WTC11 (cell line): ENCODE data around the gene ABCC9. TPM values are rescaled to one million over a fixed set of nuclear protein-coding genes. Genes with fewer than 3 reads are reported as not detected.
"Not testable (repeated sequence)": the region's sequence is repeated elsewhere in the genome, so short reads cannot be mapped to it uniquely, and the experiment has no call there.

ENCODE experiments used
- ATAC-seq: fragments of 200-7000 bp; cut with Tn5 transposase; 2 replicates; pipeline ENCODE4 v1.10.0; 2021; ENCODE audit warnings: mild to moderate bottlenecking, moderate library complexity
- CTCF ChIA-PET: fragments of 300-600 bp; sonication (Branson Sonifier 250); formaldehyde crosslinking; loops from one replicate; lab custom pipeline; 2021; ENCODE audit warnings: antibody characterized with exemption; lab: Charles Lee
- POLR2A ChIA-PET: fragments of 350-600 bp; sonication (Branson Sonifier 250); formaldehyde crosslinking; loops from one replicate; lab custom pipeline; 2021; ENCODE audit warnings: antibody characterized with exemption; lab: Charles Lee
- DNase-seq: peaks from one replicate; pipeline ENCODE4 v3.0.0; 2021; ENCODE audit warnings: low spot score
- H3K27ac Mint-ChIP-seq: 2 replicates; pipeline ENCODE4 v1.8.0; 2021; ENCODE audit warnings: mixed read lengths
- H3K27me3 Mint-ChIP-seq: 2 replicates; pipeline ENCODE4 v1.8.0; 2021; ENCODE audit warnings: low read depth, mild to moderate bottlenecking, moderate library complexity, mixed read lengths
- H3K36me3 Mint-ChIP-seq: 2 replicates; pipeline ENCODE4 v1.8.0; 2021; ENCODE audit warnings: mixed read lengths
- H3K4me1 Mint-ChIP-seq: 2 replicates; pipeline ENCODE4 v1.8.0; 2022; ENCODE audit warnings: mixed read lengths
- H3K4me3 Mint-ChIP-seq: 2 replicates; pipeline ENCODE4 v1.8.0; 2021; ENCODE audit warnings: mild to moderate bottlenecking, moderate library complexity, mixed read lengths
- H3K9me3 Mint-ChIP-seq: 2 replicates; pipeline ENCODE4 v1.8.0; 2021; ENCODE audit warnings: mixed read lengths
- AFF4 ChIP-seq: sonication (generic); formaldehyde crosslinking; IDR thresholded peaks from 2 replicates; pipeline ENCODE4 v1.8.1; 2023; ENCODE audit warnings: mild to moderate bottlenecking, missing genetic modification reagents, borderline replicate concordance
- CREM ChIP-seq: sonication (generic); formaldehyde crosslinking; IDR thresholded peaks from 2 replicates; pipeline ENCODE4 v1.8.1; 2022; ENCODE audit warnings: mild to moderate bottlenecking, missing genetic modification reagents, moderate library complexity
- CTCF ChIP-seq: fragments of 200-600 bp; IDR thresholded peaks from 2 replicates; pipeline ENCODE4 v1.8.0; 2022; ENCODE audit warnings: antibody characterized with exemption
- ELF4 ChIP-seq: sonication (generic); formaldehyde crosslinking; IDR thresholded peaks from 2 replicates; pipeline ENCODE4 v1.8.1; 2022; ENCODE audit warnings: low read depth, mild to moderate bottlenecking, moderate library complexity, missing genetic modification reagents
- FOXK1 ChIP-seq: sonication (generic); formaldehyde crosslinking; IDR thresholded peaks from 2 replicates; pipeline ENCODE4 v1.8.0; 2022; ENCODE audit warnings: mild to moderate bottlenecking, moderate library complexity, missing genetic modification reagents
- GRHL2 ChIP-seq: fragments of 250-450 bp; sonication (Bioruptor Pico); IDR thresholded peaks from 2 replicates; pipeline ENCODE4 v1.8.0; 2022; ENCODE audit warnings: mild to moderate bottlenecking, moderate library complexity; ENCODE audit not compliant: insufficient replicate concordance, severe bottlenecking
- GTF2I ChIP-seq: fragments of 250-450 bp; sonication (Bioruptor Pico); conservative IDR thresholded peaks from 2 replicates; pipeline ENCODE4 v1.4.0; 2021; ENCODE audit warnings: mild to moderate bottlenecking
- IRF1 ChIP-seq: sonication (generic); formaldehyde crosslinking; IDR thresholded peaks from 2 replicates; pipeline ENCODE4 v1.8.0; 2023; ENCODE audit warnings: missing genetic modification reagents
- MAX ChIP-seq: sonication (generic); formaldehyde crosslinking; IDR thresholded peaks from 2 replicates; pipeline ENCODE4 v1.8.0; 2022; ENCODE audit warnings: mild to moderate bottlenecking, missing genetic modification reagents
- NFYB ChIP-seq: sonication (generic); formaldehyde crosslinking; conservative IDR thresholded peaks from 2 replicates; pipeline ENCODE4 v1.8.0; 2022; ENCODE audit warnings: low read depth, missing genetic modification reagents
- NR2C2 ChIP-seq: sonication (generic); formaldehyde crosslinking; IDR thresholded peaks from 2 replicates; pipeline ENCODE4 v1.8.0; 2022; ENCODE audit warnings: mild to moderate bottlenecking, missing genetic modification reagents
- RORB ChIP-seq: fragments of 250-450 bp; sonication (Bioruptor Pico); IDR thresholded peaks from 2 replicates; pipeline ENCODE4 v1.9.0; 2021; ENCODE audit warnings: mild to moderate bottlenecking
- TCF7 ChIP-seq: sonication (generic); formaldehyde crosslinking; IDR thresholded peaks from 2 replicates; pipeline ENCODE4 v1.8.0; 2022; ENCODE audit warnings: mild to moderate bottlenecking, low read depth, missing genetic modification reagents, moderate library complexity
- ZNF138 ChIP-seq: sonication (generic); formaldehyde crosslinking; conservative IDR thresholded peaks from 2 replicates; pipeline ENCODE4 v1.8.1; 2022; ENCODE audit warnings: mild to moderate bottlenecking, moderate library complexity, missing genetic modification reagents
- ZNF219 ChIP-seq: sonication (generic); formaldehyde crosslinking; IDR thresholded peaks from 2 replicates; pipeline ENCODE4 v1.8.0; 2023; ENCODE audit warnings: missing genetic modification reagents, mild to moderate bottlenecking, borderline replicate concordance
- ZNF396 ChIP-seq: fragments of 250-450 bp; sonication (Bioruptor Pico); IDR thresholded peaks from 2 replicates; pipeline ENCODE4 v1.8.0; 2021; ENCODE audit warnings: mild to moderate bottlenecking, moderate library complexity, borderline replicate concordance
- ZNF671 ChIP-seq: fragments of 250-450 bp; sonication (Bioruptor Pico); IDR thresholded peaks from 2 replicates; pipeline ENCODE4 v1.8.0; 2021; ENCODE audit warnings: mild to moderate bottlenecking
- total RNA-seq: library from RNA; stranded (reverse); gene quantifications from 3 replicates; pipeline ENCODE4 v1.2.3, GENCODE V29; 2021

The ABCC9 gene
- total RNA-seq, 1 experiment from 2014 or later = 0.04 TPM

- no peak overlapping the region for H3K4me3 Mint-ChIP-seq
- ChIA-PET POLR2A (no interaction called here), CTCF (no interaction called here)
- ATAC-seq (no peak), DNase-seq (no peak)
- TF ChIP-seq TCF7 (CRISPR knock-in tag) (no peak), IRF1 (CRISPR knock-in tag) (no peak), ZNF671 (CRISPR knock-in tag) (no peak), CREM (CRISPR knock-in tag) (no peak), NFYB (CRISPR knock-in tag) (no peak), FOXK1 (no peak), CTCF (no peak), RORB (CRISPR knock-in tag) (no peak), AFF4 (CRISPR knock-in tag) (no peak), ZNF219 (CRISPR knock-in tag) (no peak), GTF2I (no peak), ZNF396 (CRISPR knock-in tag) (no peak)
- H3K27me3 Mint-ChIP-seq = no peaks in the 10 kb centered on the region
- peaks cover 3% of the 10 kb centered on the region for H3K9me3 Mint-ChIP-seq
- no peaks in the 10 kb centered on the region for H3K36me3 Mint-ChIP-seq
- H3K27ac Mint-ChIP-seq = no peak overlapping the region
- H3K4me1 Mint-ChIP-seq = no peaks in the 10 kb centered on the region
Observed at GRCh38 chr12:21813125-21813524, 128.1 kb downstream of the ABCC9 start.

- DNase-seq, H3K9me3 Mint-ChIP-seq, ATAC-seq, POLR2A ChIA-PET, H3K4me1 Mint-ChIP-seq, H3K27ac Mint-ChIP-seq, H3K27me3 Mint-ChIP-seq, H3K4me3 Mint-ChIP-seq, H3K36me3 Mint-ChIP-seq, CTCF ChIA-PET: not testable (repeated sequence)
Observed at GRCh38 chr12:21812340-21812739, 128.9 kb downstream of the ABCC9 start.

- POLR2A ChIA-PET = no interaction called here
- CTCF ChIA-PET = no interaction called here
- 0 out of 2 replicates have a peak, but pooled peaks cover 2% of the 10 kb centered on the region for H3K4me1 Mint-ChIP-seq
- H3K27me3 Mint-ChIP-seq = no peaks in the 10 kb centered on the region
- no peak overlapping the region for H3K27ac Mint-ChIP-seq
- H3K36me3 Mint-ChIP-seq = no peaks in the 10 kb centered on the region
- DNase-seq (no peak), ATAC-seq (no peak)
- H3K9me3 Mint-ChIP-seq = peaks cover 3% of the 10 kb centered on the region
- no peak overlapping the region for H3K4me3 Mint-ChIP-seq
- TF ChIP-seq ZNF138 (CRISPR knock-in tag) (no peak), MAX (CRISPR knock-in tag) (no peak), NR2C2 (no peak), ELF4 (CRISPR knock-in tag) (no peak), GRHL2 (CRISPR knock-in tag) (no peak)
Observed at GRCh38 chr12:21809100-21809499, 132.1 kb downstream of the ABCC9 start.
